ENCODE data around the gene FN1.

The FN1 gene

GRCh38 chr2:215435870-215436704 is at the start of gene FN1:
FN1 (minus strand) TSS chr2:215436068; CDS start chr2:215435802, 266 bp downstream.
- Histone ChIP-seq H3K9ac (ENCODE audit: low read depth, low read length, poor library complexity, severe bottlenecking) (no peak within 1 kb of the TSS), H3F3A (ENCODE audit: low read depth) (no peaks in the 10 kb centered on the region), H3K27me3 (ENCODE audit: insufficient read depth, low read length, poor library complexity, severe bottlenecking) (peaks cover 7% of the 10 kb centered on the region)

GRCh38 chr2:215485032-215485431 is 49.2 kb upstream of the FN1 start:
- H3K4me2 ChIP-seq (ENCODE audit: low read depth, low read length, poor library complexity, severe bottlenecking), result no peak overlapping the region
- no peak overlapping the region for H3K9ac ChIP-seq (ENCODE audit: low read depth, low read length, poor library complexity, severe bottlenecking)
- H3K4me3 ChIP-seq (ENCODE audit: low read length, poor library complexity, severe bottlenecking), result no peak overlapping the region
- no peaks in the 10 kb centered on the region for H3K27me3 ChIP-seq (ENCODE audit: insufficient read depth, low read length, poor library complexity, severe bottlenecking)
- no peak overlapping the region for H2AFZ ChIP-seq (ENCODE audit: low read length)
- H3K9me2 ChIP-seq (replicated peaks; ENCODE audit: low read depth, low read length), result no peaks in the 10 kb centered on the region
- no peaks in the 10 kb centered on the region for H3K79me2 ChIP-seq (ENCODE audit: insufficient read depth, low read length)
- no peaks in the 10 kb centered on the region for H4K20me1 ChIP-seq (ENCODE audit: insufficient read depth, low read length, poor library complexity, severe bottlenecking)
- no peaks in the 10 kb centered on the region for H3K9me3 ChIP-seq (ENCODE audit: insufficient read depth, low read depth, low read length)
- TF ChIP-seq EZH2phosphoT487 (IDR thresholded peaks at IDR 0.05; ENCODE audit: borderline replicate concordance) (no peak), CTCF (conservative IDR thresholded peaks at IDR 0.05; ENCODE audit: low read length) (no peak)
- no peaks in the 10 kb centered on the region for H3K36me3 ChIP-seq (ENCODE audit: insufficient read depth, low read length)
- no peaks in the 10 kb centered on the region for H3K4me1 ChIP-seq (ENCODE audit: insufficient read depth, low read length, poor library complexity, severe bottlenecking)
- no peaks in the 10 kb centered on the region for H3F3A ChIP-seq (ENCODE audit: low read depth)

More at GRCh38 chr2:215435870-215436704, at the start of gene FN1:
- Histone ChIP-seq H4K20me1 (ENCODE audit: insufficient read depth, low read length, poor library complexity, severe bottlenecking) (no peaks in the 10 kb centered on the region), H3K79me2 (ENCODE audit: insufficient read depth, low read length) (no peaks in the 10 kb centered on the region), H2AFZ (ENCODE audit: low read length) (no peak within 1 kb of the TSS), H3K4me1 (ENCODE audit: insufficient read depth, low read length, poor library complexity, severe bottlenecking) (no peaks in the 10 kb centered on the region), H3K4me2 (ENCODE audit: low read depth, low read length, poor library complexity, severe bottlenecking) (no peak within 1 kb of the TSS), H3K4me3 (ENCODE audit: low read length, poor library complexity, severe bottlenecking) (no peak within 1 kb of the TSS), H3K9me3 (ENCODE audit: insufficient read depth, low read depth, low read length) (no peaks in the 10 kb centered on the region), H3K9me2 (replicated peaks; ENCODE audit: low read depth, low read length) (no peaks in the 10 kb centered on the region), H3K36me3 (ENCODE audit: insufficient read depth, low read length) (no peaks in the 10 kb centered on the region)
- TF ChIP-seq EZH2phosphoT487 (IDR thresholded peaks at IDR 0.05; ENCODE audit: borderline replicate concordance), result no peak
- TF ChIP-seq CTCF (conservative IDR thresholded peaks at IDR 0.05; ENCODE audit: low read length), result no peak

- no peak for TF ChIP-seq EZH2phosphoT487 (IDR thresholded peaks at IDR 0.05; ENCODE audit: borderline replicate concordance)
- TF ChIP-seq CTCF (conservative IDR thresholded peaks at IDR 0.05; ENCODE audit: low read length), result no peak
- no peak overlapping the region for H2AFZ ChIP-seq (ENCODE audit: low read length)
- H3K9me3 ChIP-seq (ENCODE audit: insufficient read depth, low read depth, low read length), result no peaks in the 10 kb centered on the region
- no peak overlapping the region for H3K4me3 ChIP-seq (ENCODE audit: low read length, poor library complexity, severe bottlenecking)
- no peaks in the 10 kb centered on the region for H4K20me1 ChIP-seq (ENCODE audit: insufficient read depth, low read length, poor library complexity, severe bottlenecking)
- no peak overlapping the region for H3K4me2 ChIP-seq (ENCODE audit: low read depth, low read length, poor library complexity, severe bottlenecking)
- H3K4me1 ChIP-seq (ENCODE audit: insufficient read depth, low read length, poor library complexity, severe bottlenecking), result no peaks in the 10 kb centered on the region
- H3K36me3 ChIP-seq (ENCODE audit: insufficient read depth, low read length), result no peaks in the 10 kb centered on the region
- no peaks in the 10 kb centered on the region for H3K27me3 ChIP-seq (ENCODE audit: insufficient read depth, low read length, poor library complexity, severe bottlenecking)
- no peaks in the 10 kb centered on the region for H3K79me2 ChIP-seq (ENCODE audit: insufficient read depth, low read length)
- H3F3A ChIP-seq (ENCODE audit: low read depth), result no peaks in the 10 kb centered on the region
- H3K9ac ChIP-seq (ENCODE audit: low read depth, low read length, poor library complexity, severe bottlenecking), result no peak overlapping the region
- no peaks in the 10 kb centered on the region for H3K9me2 ChIP-seq (replicated peaks; ENCODE audit: low read depth, low read length)
These were observed 48.7 kb upstream of the FN1 start for GRCh38 chr2:215484570-215484969.
